SH-SY5Y (cell line): ENCODE results near the gene GREB1L.

Experiments
- GATA2 ChIP-seq: IDR thresholded peaks from 2 replicates; pipeline ENCODE4 v1.6.1; 2011; ENCODE audit warnings: mild to moderate bottlenecking, low read depth, low read length
- GATA3 ChIP-seq: IDR thresholded peaks from 2 replicates; pipeline ENCODE4 v1.6.1; 2011; ENCODE audit warnings: low read depth, mild to moderate bottlenecking, low read length, moderate library complexity

DNA sequence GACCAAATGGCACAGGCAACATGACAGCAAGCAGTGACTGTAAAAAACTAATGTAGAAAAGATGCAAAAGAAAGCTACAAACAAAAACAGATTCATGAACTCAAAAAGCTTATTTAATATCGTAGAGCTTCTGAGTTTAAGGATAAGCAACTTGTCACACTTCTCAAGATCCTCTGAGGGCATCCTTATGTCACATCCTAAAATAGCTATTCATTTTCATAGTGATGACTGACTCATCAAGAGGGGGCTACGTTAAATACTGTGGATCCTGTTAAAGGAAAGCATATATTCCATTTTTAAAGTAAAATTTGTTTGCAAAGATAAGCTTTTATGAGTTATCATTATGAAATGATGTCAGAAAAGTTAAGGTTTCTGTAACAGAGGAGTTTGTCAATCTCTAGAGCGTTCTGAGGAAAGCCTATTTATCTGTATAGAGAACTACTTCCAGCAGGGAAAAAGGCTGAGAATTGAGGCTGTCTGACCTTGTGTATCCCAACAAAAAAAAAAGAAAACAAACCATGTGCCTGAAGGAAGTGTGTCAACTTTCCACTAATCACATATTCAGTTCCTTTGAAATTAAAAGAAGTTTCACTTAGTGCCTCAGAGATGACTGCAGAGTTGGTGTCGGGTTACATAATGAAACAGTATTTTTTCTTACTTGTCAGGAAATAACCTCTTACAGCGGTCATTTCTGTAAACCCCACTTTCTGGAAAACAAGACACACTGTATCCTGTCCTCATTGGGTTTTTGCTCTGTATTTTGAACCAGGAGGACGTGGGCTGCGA lies 243.0 kb downstream of the GREB1L start:
- TF ChIP-seq GATA3 = no peak
- TF ChIP-seq GATA2 = no peak
